WTC11 (cell line): Measurements from ENCODE around the gene GAB4. TPM values are rescaled to one million over a fixed set of nuclear protein-coding genes. Genes with fewer than 3 reads are reported as not detected.

Experiments
- ATAC-seq: fragments of 200-7000 bp; cut with Tn5 transposase; 2 replicates; pipeline ENCODE4 v1.10.0; 2021; ENCODE audit warnings: mild to moderate bottlenecking, moderate library complexity
- CTCF ChIA-PET: fragments of 300-600 bp; sonication (Branson Sonifier 250); formaldehyde crosslinking; loops from one replicate; lab custom pipeline; 2021; ENCODE audit warnings: antibody characterized with exemption; lab: Charles Lee
- POLR2A ChIA-PET: fragments of 350-600 bp; sonication (Branson Sonifier 250); formaldehyde crosslinking; loops from one replicate; lab custom pipeline; 2021; ENCODE audit warnings: antibody characterized with exemption; lab: Charles Lee
- DNase-seq: peaks from one replicate; pipeline ENCODE4 v3.0.0; 2021; ENCODE audit warnings: low spot score
- H3K27ac Mint-ChIP-seq: 2 replicates; pipeline ENCODE4 v1.8.0; 2021; ENCODE audit warnings: mixed read lengths
- H3K27me3 Mint-ChIP-seq: 2 replicates; pipeline ENCODE4 v1.8.0; 2021; ENCODE audit warnings: low read depth, mild to moderate bottlenecking, moderate library complexity, mixed read lengths
- H3K36me3 Mint-ChIP-seq: 2 replicates; pipeline ENCODE4 v1.8.0; 2021; ENCODE audit warnings: mixed read lengths
- H3K4me1 Mint-ChIP-seq: 2 replicates; pipeline ENCODE4 v1.8.0; 2022; ENCODE audit warnings: mixed read lengths
- H3K4me3 Mint-ChIP-seq: 2 replicates; pipeline ENCODE4 v1.8.0; 2021; ENCODE audit warnings: mild to moderate bottlenecking, moderate library complexity, mixed read lengths
- H3K9me3 Mint-ChIP-seq: 2 replicates; pipeline ENCODE4 v1.8.0; 2021; ENCODE audit warnings: mixed read lengths
- CREB1 ChIP-seq: sonication (generic); formaldehyde crosslinking; IDR thresholded peaks from 2 replicates; pipeline ENCODE4 v1.8.0; 2023; ENCODE audit warnings: mild to moderate bottlenecking, missing genetic modification reagents
- ELF4 ChIP-seq: sonication (generic); formaldehyde crosslinking; IDR thresholded peaks from 2 replicates; pipeline ENCODE4 v1.8.1; 2022; ENCODE audit warnings: low read depth, mild to moderate bottlenecking, moderate library complexity, missing genetic modification reagents
- ESRRA ChIP-seq: sonication (generic); formaldehyde crosslinking; IDR thresholded peaks from 2 replicates; pipeline ENCODE4 v1.8.1; 2022; ENCODE audit warnings: mild to moderate bottlenecking, missing genetic modification reagents, borderline replicate concordance
- FOXK1 ChIP-seq: sonication (generic); formaldehyde crosslinking; IDR thresholded peaks from 2 replicates; pipeline ENCODE4 v1.8.0; 2022; ENCODE audit warnings: mild to moderate bottlenecking, moderate library complexity, missing genetic modification reagents
- GRHL2 ChIP-seq: fragments of 250-450 bp; sonication (Bioruptor Pico); IDR thresholded peaks from 2 replicates; pipeline ENCODE4 v1.8.0; 2022; ENCODE audit warnings: mild to moderate bottlenecking, moderate library complexity; ENCODE audit not compliant: insufficient replicate concordance, severe bottlenecking
- IRF2 ChIP-seq: sonication (generic); formaldehyde crosslinking; IDR thresholded peaks from 2 replicates; pipeline ENCODE4 v1.8.0; 2022; ENCODE audit warnings: low read depth, missing genetic modification reagents, borderline replicate concordance
- NR1H2 ChIP-seq: sonication (generic); formaldehyde crosslinking; IDR thresholded peaks from 2 replicates; pipeline ENCODE4 v1.9.0; 2021; ENCODE audit warnings: mild to moderate bottlenecking, moderate library complexity, missing genetic modification reagents
- NR2C2 ChIP-seq: sonication (generic); formaldehyde crosslinking; IDR thresholded peaks from 2 replicates; pipeline ENCODE4 v1.8.0; 2022; ENCODE audit warnings: mild to moderate bottlenecking, missing genetic modification reagents
- NR3C1 ChIP-seq: sonication (generic); formaldehyde crosslinking; conservative IDR thresholded peaks from 2 replicates; pipeline ENCODE4 v1.8.1; 2023; ENCODE audit warnings: low read depth, mild to moderate bottlenecking, missing genetic modification reagents
- PRRX2 ChIP-seq: fragments of 250-450 bp; sonication (Bioruptor Pico); IDR thresholded peaks from 2 replicates; pipeline ENCODE4 v1.8.0; 2021; ENCODE audit warnings: mild to moderate bottlenecking
- SMAD4 ChIP-seq: sonication (generic); formaldehyde crosslinking; IDR thresholded peaks from 2 replicates; pipeline ENCODE4 v1.8.0; 2022; ENCODE audit warnings: mild to moderate bottlenecking, missing genetic modification reagents
- SP1 ChIP-seq: sonication (generic); formaldehyde crosslinking; conservative IDR thresholded peaks from 2 replicates; pipeline ENCODE4 v1.8.1; 2022; ENCODE audit warnings: missing genetic modification reagents
- STAT6 ChIP-seq: sonication (generic); formaldehyde crosslinking; conservative IDR thresholded peaks from 2 replicates; pipeline ENCODE4 v1.8.1; 2023; ENCODE audit warnings: mild to moderate bottlenecking, low read depth, missing genetic modification reagents, moderate library complexity
- TCF7 ChIP-seq: sonication (generic); formaldehyde crosslinking; IDR thresholded peaks from 2 replicates; pipeline ENCODE4 v1.8.0; 2022; ENCODE audit warnings: mild to moderate bottlenecking, low read depth, missing genetic modification reagents, moderate library complexity
- ZNF219 ChIP-seq: sonication (generic); formaldehyde crosslinking; IDR thresholded peaks from 2 replicates; pipeline ENCODE4 v1.8.0; 2023; ENCODE audit warnings: missing genetic modification reagents, mild to moderate bottlenecking, borderline replicate concordance
- ZNF232 ChIP-seq: sonication (generic); formaldehyde crosslinking; IDR thresholded peaks from 2 replicates; pipeline ENCODE4 v1.8.0; 2022; ENCODE audit warnings: mild to moderate bottlenecking, missing genetic modification reagents
- ZSCAN18 ChIP-seq: fragments of 250-450 bp; sonication (Bioruptor Pico); IDR thresholded peaks from 2 replicates; pipeline ENCODE4 v2.1.2; 2022; ENCODE audit warnings: mild to moderate bottlenecking, moderate library complexity
- total RNA-seq: library from RNA; stranded (reverse); gene quantifications from 3 replicates; pipeline ENCODE4 v1.2.3, GENCODE V29; 2021
- TF ChIP-seq, protein P1 (sequence below): sonication (generic); formaldehyde crosslinking; IDR thresholded peaks from 2 replicates; pipeline ENCODE4 v1.8.1; 2022; ENCODE audit warnings: mild to moderate bottlenecking, missing genetic modification reagents, moderate library complexity, borderline replicate concordance
- TF ChIP-seq, protein P2 (sequence below): fragments of 250-450 bp; sonication (Bioruptor Pico); IDR thresholded peaks from 2 replicates; pipeline ENCODE4 v1.9.0; 2021; ENCODE audit warnings: mild to moderate bottlenecking, borderline replicate concordance
- TF ChIP-seq, protein P3 (sequence below): fragments of 250-450 bp; sonication (Bioruptor Pico); IDR thresholded peaks from 2 replicates; pipeline ENCODE4 v1.8.0; 2021; ENCODE audit warnings: mild to moderate bottlenecking
- TF ChIP-seq, protein P4 (sequence below): fragments of 250-450 bp; sonication (Bioruptor Pico); IDR thresholded peaks from 2 replicates; pipeline ENCODE4 v1.9.0; 2021; ENCODE audit warnings: mild to moderate bottlenecking

GAB4 gene
- total RNA-seq, 1 experiment from 2014 or later = 0.09 TPM

GRCh38 chr22:16960220-16960883 is 47.7 kb downstream of the GAB4 start:
- ChIA-PET POLR2A (no interaction called here), CTCF (interaction anchor here (1.1 kb wide), 1 partner anchor 98 kb away, joined by 3 read pairs; no protein-coding TSS in a partner anchor)
- peaks cover 14% of the 10 kb centered on the region for H3K27me3 Mint-ChIP-seq
- H3K4me1 Mint-ChIP-seq = no peaks in the 10 kb centered on the region
- DNase-seq (no peak), ATAC-seq (no peak)
- peaks cover 31% of the 10 kb centered on the region for H3K36me3 Mint-ChIP-seq
- H3K27ac Mint-ChIP-seq = no peak overlapping the region
- TF ChIP-seq ZSCAN18 (CRISPR knock-in tag) = no peak
- TF ChIP-seq SP1 = no peak
- no peak for TF ChIP-seq CREB1 (CRISPR knock-in tag)
- TF ChIP-seq NR1H2 (CRISPR knock-in tag) = no peak
- TF ChIP-seq, protein P1, sequence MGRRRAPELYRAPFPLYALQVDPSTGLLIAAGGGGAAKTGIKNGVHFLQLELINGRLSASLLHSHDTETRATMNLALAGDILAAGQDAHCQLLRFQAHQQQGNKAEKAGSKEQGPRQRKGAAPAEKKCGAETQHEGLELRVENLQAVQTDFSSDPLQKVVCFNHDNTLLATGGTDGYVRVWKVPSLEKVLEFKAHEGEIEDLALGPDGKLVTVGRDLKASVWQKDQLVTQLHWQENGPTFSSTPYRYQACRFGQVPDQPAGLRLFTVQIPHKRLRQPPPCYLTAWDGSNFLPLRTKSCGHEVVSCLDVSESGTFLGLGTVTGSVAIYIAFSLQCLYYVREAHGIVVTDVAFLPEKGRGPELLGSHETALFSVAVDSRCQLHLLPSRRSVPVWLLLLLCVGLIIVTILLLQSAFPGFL (CRISPR knock-in tag) = no peak
- no peak overlapping the region for H3K4me3 Mint-ChIP-seq
- peaks cover 59% of the 10 kb centered on the region for H3K9me3 Mint-ChIP-seq

GRCh38 chr22:16959345-16959930 is 48.6 kb downstream of the GAB4 start:
- DNase-seq = no peak
- ChIA-PET POLR2A (no interaction called here), CTCF (interaction anchor here (1.1 kb wide), 1 partner anchor 99 kb away, joined by 3 read pairs; no protein-coding TSS in a partner anchor)
- no peak for ATAC-seq
- H3K4me1 Mint-ChIP-seq = no peaks in the 10 kb centered on the region
- peaks cover 11% of the 10 kb centered on the region; the same call in 1 of the 2 replicates for H3K27me3 Mint-ChIP-seq
- H3K9me3 Mint-ChIP-seq = peaks cover 64% of the 10 kb centered on the region
- H3K4me3 Mint-ChIP-seq = no peak overlapping the region
- no peak overlapping the region for H3K27ac Mint-ChIP-seq
- H3K36me3 Mint-ChIP-seq = peaks cover 29% of the 10 kb centered on the region
- TF ChIP-seq NR2C2 (CRISPR knock-in tag) = no peak
- no peak for TF ChIP-seq IRF2 (CRISPR knock-in tag)
- TF ChIP-seq, protein P2, sequence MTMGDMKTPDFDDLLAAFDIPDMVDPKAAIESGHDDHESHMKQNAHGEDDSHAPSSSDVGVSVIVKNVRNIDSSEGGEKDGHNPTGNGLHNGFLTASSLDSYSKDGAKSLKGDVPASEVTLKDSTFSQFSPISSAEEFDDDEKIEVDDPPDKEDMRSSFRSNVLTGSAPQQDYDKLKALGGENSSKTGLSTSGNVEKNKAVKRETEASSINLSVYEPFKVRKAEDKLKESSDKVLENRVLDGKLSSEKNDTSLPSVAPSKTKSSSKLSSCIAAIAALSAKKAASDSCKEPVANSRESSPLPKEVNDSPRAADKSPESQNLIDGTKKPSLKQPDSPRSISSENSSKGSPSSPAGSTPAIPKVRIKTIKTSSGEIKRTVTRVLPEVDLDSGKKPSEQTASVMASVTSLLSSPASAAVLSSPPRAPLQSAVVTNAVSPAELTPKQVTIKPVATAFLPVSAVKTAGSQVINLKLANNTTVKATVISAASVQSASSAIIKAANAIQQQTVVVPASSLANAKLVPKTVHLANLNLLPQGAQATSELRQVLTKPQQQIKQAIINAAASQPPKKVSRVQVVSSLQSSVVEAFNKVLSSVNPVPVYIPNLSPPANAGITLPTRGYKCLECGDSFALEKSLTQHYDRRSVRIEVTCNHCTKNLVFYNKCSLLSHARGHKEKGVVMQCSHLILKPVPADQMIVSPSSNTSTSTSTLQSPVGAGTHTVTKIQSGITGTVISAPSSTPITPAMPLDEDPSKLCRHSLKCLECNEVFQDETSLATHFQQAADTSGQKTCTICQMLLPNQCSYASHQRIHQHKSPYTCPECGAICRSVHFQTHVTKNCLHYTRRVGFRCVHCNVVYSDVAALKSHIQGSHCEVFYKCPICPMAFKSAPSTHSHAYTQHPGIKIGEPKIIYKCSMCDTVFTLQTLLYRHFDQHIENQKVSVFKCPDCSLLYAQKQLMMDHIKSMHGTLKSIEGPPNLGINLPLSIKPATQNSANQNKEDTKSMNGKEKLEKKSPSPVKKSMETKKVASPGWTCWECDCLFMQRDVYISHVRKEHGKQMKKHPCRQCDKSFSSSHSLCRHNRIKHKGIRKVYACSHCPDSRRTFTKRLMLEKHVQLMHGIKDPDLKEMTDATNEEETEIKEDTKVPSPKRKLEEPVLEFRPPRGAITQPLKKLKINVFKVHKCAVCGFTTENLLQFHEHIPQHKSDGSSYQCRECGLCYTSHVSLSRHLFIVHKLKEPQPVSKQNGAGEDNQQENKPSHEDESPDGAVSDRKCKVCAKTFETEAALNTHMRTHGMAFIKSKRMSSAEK (CRISPR knock-in tag) = no peak
- no peak for TF ChIP-seq GRHL2 (CRISPR knock-in tag)
- TF ChIP-seq, protein P3, sequence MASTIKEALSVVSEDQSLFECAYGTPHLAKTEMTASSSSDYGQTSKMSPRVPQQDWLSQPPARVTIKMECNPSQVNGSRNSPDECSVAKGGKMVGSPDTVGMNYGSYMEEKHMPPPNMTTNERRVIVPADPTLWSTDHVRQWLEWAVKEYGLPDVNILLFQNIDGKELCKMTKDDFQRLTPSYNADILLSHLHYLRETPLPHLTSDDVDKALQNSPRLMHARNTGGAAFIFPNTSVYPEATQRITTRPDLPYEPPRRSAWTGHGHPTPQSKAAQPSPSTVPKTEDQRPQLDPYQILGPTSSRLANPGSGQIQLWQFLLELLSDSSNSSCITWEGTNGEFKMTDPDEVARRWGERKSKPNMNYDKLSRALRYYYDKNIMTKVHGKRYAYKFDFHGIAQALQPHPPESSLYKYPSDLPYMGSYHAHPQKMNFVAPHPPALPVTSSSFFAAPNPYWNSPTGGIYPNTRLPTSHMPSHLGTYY (CRISPR knock-in tag) = no peak
- TF ChIP-seq TCF7 (CRISPR knock-in tag) = no peak
- TF ChIP-seq NR3C1 (CRISPR knock-in tag) = no peak
- no peak for TF ChIP-seq ZNF219 (CRISPR knock-in tag)
- no peak for TF ChIP-seq SMAD4 (CRISPR knock-in tag)
- no peak for TF ChIP-seq PRRX2 (CRISPR knock-in tag)
- no peak for TF ChIP-seq ZSCAN18 (CRISPR knock-in tag)
- no peak for TF ChIP-seq ESRRA (CRISPR knock-in tag)
- no peak for TF ChIP-seq FOXK1 (CRISPR knock-in tag)
- TF ChIP-seq ELF4 (CRISPR knock-in tag) = no peak
- no peak for TF ChIP-seq ZNF232 (CRISPR knock-in tag)
- no peak for TF ChIP-seq STAT6 (CRISPR knock-in tag)
- TF ChIP-seq, protein P4, sequence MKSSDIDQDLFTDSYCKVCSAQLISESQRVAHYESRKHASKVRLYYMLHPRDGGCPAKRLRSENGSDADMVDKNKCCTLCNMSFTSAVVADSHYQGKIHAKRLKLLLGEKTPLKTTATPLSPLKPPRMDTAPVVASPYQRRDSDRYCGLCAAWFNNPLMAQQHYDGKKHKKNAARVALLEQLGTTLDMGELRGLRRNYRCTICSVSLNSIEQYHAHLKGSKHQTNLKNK (CRISPR knock-in tag) = no peak
